ENCODE data around the gene FTO.

FTO gene

DNA sequence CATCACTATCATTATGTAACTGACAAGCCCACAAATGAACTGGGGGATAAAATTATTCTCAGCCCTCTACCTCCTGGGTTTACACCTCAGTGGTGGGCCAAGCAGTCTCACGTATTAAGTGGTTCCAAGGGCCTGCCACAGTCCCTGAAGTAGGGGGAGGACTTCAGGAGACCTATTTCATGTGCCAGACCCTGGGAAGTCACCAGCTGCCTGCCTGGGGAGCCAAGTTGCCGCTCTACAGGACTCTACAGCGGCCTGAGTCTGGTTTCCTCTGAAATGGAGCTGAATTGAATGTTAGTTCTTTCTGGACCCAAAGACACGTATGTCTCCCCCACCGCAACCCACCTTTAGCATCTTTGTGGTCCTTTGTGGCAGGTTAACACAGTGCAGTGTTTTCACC is 395.7 kb downstream of the FTO start:
- DNase-seq: no peak

DNA sequence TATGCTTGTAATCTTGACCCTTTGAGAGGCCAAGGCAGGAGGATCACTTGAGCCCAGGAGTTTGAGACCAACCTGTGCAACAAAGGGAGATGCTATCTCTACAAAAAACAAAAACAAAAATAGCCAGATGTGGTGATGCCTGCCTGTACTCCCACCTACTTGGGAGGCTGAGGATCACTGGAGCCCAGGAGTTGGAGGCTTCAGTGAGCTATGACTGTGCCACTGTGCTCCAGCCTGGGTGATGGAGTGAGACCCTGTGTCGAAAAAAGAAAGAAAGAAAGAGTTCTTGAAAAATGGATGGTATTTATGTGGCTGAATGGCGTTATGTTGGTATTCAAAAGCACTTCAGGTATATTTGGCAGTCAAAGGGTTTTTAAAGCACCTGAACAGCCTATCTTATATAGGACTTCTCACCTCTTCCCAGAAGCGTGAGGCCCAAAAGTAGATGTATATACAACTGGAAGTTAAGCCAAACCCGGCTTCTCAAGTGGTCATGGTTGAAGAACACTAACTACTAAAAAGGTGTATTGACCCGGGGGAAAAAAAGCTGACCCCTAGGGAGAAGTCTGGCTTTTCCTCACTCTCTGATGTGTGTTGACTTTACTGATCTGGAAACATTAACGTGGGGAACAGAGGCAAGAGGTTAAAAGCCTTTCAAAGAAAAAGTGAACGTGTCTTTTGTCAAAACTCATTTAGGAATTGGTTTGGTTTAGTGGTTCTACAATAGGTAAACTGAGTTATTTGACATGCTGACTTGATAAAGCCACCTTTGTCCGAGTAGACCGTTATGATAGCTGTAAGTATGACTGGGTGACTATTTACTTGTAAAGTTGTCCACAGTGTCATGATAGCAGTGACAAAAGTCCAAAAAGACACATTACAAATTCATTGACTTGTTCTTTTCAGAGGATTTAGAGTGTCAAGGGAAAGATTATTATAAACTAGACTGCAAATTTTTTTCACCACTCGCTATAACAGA is 399.2 kb downstream of the FTO start:
- no peak for DNase-seq

DNA sequence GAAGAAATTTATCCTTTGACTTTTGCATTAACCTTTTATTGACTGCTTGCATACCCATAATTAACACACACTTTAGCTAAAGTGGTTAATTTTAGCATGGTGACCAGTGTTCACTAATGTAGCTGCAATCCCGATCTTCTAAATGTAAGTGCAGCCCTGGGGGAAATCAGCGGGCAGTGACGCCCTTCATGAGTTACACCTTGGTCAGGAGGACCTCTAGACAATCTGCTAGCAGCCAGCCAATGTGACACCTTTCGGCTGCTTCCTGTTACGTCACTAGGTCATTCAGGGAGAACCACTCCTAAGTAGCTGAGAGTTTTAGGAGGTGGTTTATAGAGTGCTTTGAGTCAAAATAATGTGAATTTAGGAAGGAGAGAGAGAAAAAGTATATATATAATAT is 402.1 kb downstream of the FTO start:
- no peak for DNase-seq

DNA sequence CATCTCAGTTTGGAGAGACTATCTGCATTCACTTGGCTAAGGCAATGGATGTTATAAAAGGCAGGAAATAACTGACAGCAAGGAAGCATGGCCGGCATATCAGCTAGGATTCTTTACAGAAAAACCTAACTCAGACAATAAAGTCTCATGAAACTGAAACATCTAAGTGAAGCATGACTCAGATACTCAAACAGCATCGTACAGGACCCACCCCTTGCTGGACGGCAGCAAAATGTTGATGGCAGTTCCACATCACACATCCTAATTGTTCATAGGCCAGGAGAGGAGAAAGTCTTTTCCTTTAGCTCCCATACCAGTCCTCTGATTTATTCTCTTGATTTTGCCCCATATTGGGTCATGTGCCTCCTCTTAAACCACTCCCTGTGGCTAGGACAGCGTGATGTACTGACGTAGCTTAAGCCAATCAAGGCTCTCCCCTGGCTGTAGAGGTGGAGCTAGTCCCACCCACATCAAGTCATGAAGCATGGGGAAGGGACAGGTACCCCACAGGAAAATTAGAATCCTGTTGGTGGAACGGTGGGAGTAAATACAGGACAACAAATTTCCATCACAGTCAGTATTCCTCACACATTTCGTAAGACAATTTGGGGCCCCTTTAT is 403.7 kb downstream of the FTO start:
- DNase-seq: no peak

DNA sequence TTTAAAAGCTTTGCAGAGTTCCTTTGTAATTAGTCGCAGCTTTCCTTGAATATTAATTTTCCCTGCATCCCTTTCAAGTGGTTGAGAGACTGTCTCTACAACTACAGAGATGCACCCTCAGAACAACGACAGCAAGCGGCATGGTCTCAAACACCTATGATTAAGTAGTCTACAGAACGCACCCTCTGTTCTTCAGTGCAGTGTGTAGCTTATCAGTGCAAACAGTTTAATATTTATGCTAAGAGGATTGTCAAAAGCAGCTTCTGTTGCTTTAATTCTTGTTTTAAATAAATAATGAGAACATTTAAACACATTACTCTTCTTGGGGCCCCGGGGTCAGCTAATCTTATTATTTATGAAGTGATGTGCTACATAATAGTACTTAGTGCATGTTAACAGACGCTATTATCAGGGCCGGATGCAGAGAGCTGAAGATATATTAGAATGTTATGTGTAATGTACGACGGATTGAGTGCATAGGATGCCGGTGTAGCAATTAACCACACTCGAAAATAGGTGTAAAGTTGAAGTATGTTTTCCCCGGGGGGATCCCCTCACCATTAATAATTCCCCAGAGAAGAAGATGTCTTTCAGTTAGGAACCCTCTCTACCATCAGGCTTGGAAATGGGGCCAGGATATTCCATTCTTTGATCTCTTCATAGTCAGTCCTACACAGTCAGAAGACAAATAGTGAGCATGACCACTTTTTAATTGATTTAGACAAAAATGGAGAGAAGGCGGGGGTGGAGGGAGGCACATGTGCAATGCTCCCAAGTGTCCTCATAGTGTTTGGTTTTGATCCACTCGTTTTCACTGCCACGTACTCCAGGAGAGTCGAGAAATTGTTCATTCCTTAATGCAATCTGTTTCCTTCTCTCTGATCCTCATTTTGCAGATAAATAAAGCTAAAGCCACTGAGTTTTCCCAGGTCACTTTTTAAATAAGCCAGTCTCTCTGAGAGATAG is 406.3 kb downstream of the FTO start:
- DNase-seq: no peak

DNA sequence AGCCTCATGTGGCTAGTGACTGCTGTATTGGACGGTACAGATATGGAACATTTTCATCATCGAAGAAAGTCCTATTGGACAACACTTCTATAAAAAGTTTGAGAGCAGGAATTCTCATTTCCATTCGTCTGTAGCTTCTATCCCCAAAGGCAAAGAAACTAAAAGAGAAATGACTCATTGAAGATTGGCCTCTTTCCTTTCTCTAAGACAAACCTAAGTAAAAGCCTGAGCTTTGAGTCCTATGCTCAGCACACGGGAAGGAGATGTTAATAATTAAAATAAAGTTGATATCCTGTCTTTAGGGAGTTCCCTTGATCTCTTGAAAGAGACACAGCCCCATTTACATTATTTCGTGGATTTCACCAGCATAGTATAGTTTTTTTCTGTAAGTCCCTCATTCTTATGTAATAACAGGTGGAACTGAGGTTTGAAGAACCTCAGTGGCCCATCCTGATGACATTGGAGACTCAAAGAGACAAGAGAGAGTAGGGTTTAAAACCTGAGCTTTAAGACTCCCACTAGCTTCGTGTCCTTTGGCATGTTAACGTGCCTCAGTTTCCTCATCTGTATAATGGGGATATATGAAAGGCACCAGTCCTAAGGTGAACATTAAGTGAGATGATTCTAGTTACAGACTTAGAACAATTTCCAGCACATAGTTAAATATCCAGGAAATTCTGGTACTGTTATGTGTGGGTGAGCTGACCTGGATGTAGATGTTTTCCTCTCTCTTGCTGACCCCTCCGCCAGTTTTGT is 408.7 kb downstream of the FTO start:
- DNase-seq: no peak

DNA sequence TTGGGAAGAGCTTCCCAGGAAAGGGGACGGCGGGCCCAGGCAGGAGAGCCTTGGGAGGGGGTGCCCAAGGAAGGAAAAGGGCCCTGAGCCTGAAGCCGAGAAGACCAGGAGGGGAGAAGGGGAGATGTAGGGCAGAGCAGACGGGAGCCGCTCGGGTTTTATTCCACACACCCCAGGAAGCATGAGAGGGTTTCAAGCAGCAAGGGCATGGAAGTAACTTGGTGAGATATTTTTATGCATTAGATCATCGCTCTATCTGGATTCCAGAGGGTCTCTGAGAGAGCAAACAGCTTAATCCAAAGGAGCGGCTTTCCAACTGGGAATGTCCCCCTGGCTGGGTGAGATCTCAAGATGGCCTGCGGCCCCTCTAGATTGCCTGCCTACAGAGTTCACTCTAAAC is 411.6 kb downstream of the FTO start:
- no peak for DNase-seq

DNA sequence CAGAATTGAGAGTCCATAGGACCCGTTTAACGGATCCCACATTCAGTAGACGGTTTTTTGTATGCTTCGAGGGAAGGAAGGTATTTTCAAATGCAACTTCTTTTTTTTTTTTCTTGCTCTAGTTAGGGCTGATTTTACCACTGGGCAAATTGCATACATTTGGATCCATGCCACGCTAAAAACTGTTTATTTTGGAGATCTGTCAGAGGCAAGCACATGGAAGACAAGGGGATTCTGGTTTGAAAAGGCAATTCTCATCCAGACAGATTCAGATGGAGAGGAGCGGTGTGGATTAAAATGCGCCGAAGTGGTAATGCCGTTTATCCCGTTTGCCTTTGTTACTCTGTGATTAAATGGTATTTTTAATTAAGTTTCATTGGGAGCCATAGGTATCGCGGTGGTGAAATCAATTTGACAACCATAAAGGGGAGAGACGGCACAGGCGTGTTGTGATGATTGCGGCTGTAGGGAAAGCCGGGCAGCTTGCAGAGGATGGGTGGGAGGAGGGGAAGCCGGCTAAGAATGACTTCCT is 412.2 kb downstream of the FTO start:
- no peak for DNase-seq

DNA sequence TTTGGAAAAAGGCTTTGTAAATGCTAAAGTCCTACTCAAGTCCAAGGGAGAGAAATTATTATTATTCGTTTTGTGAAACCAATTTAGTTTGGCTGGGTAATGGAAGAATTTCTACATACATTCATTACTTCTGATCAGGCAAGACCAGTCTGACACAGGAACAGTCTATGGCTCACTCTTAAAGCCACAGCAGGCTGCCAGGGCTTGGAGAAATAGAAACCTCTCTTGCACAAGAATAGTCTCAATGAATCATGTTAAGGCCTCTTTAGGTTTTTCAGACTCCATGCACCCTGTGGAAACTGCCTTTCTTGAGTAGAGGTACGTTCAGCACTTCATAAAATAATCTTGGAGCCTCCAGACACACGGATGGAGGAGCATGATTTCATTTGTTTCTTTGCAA is 414.9 kb downstream of the FTO start:
- no peak for DNase-seq

DNA sequence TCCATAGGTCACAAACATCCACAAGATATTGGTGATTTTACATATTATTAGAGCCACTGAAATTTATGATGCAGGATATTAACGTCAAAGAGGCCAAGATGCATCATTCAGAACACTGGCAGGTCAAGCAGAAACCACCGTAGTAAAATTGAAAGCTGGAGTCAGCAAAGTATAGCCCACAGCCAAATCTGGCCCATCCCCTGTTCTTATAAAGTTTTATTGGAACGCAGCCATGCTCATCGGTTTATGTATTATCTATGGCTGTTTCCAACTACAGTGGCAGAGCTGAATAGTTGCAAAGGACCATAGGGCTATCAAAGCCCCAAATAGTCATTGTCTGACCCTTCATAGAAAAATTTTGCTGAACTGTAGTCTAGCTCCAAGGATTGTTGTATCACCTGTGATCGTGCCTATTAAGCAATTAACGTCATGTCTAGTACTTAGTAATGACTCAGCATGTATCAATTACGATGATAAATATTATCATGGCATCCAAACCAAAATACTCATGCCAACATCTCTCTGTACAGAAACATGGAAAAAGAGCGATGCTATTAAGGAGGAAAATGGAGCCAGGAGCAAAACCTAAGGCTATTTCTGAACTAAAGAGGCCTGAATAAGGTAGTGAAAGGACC is 417.0 kb downstream of the FTO start:
- DNase-seq: no peak

DNA sequence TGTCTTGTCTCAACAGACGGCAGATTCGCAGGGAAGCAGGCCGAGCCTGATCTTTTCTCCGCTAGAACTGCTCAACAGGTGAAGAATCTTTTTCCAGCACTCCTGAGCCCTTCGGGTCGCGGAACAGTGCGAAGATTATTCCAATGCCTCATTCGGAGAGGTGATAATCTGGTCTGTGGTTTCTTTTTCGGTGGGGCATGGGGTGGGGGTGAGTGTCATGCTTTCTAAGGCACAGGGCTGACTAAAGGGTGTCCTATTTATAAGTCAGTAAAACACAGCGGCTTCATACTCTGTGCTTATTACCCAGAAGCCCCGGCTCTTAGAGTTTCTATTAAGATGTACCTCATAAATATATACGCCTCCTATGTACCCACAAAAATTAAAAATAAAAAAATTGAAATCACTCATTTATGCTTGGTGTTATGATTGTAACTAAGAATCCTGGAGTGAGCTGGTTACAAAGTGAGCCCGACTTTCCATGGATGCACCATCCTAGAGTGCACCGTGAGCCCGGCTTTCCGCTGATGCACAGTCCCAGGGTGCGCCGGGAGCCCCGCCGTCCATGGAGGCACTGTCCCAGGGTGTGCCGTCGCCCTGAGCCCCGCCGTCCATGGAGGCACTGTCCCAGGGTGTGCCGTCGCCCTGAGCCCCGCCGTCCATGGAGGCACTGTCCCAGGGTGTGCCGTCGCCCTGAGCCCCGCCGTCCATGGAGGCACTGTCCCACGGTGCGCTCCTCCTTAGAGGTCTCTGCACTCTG is 417.8 kb downstream of the FTO start:
- DNase-seq: no peak

DNA sequence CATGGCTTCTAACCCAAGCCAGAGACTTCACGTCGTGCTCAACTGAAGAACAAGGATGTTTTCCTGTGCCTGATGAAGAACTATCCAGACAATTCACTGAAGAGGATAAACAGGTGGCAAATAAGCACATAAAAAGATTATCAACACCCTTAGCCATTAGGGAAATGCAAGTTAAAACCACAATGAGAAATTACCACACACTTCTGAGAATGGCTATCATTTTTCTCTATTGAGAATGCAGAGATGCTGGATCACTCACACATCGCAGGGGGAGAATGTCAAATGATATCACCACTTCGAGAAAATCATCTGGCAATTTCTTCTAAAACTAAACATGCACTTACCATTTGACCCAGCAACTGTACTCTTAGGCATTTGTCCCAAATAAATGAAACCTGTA is 419.8 kb downstream of the FTO start:
- DNase-seq: no peak

DNA sequence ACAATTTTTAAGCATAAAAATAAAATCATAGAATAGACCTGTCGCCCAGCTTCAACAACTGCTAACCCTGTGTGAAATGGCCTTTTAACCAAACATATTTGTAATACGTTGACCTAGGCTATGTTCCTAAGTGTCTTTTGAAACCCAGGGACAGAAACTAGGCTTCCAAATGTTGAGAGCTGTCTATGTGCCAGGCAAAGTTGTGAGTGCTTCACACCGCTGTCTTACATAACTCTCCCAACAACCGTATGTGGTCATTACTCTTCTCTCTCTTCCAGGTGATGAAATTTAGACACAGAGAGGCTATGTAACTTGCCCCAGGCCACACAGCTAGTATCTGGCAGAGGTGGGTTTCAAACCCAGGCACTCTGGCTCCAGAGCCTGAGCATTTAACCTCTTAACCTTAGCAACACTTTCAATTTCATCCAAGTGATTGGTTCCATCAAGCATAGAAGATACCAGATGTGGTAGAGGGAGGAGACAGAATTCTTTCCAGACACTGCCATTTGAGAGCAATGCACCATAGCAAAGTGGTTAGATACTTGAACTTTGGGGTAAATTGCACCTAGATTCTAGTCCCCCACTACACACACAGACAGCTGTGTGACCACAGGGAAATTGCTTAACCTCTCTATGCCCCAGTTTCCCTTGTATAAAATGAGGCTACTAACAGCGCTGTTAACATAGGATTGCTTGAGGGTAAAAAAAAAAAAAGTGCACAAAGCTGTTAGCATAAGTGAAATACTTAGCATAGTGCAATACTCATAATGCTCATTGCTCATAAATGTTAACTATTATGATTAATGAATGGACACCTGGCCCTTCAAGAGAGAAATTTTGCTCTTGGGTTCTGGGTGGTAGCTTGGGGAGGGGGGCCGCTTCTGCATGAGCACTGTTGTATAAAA is 422.0 kb downstream of the FTO start:
- DNase-seq: peak in 1 of 3 donors; percentile 1

DNA sequence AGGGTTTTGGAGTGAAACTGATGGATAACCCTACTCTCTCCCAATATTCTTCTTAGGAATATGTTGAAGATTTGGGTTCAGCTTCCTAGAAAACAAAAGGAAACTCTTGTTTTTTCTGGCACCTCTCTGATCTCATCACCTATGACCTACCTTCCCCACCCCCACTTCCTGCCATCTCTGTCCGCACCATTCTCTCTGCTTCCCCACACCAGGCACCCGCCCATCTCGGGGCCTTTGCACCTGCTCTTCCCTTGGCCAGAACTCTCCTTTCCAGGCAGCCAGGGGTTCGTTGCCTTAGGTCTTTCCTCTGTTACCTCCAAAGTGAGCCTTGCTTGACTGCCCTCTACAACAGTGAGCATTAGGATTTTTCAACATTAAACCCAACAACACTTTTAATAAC is 423.0 kb downstream of the FTO start:
- peak in 1 of 3 donors; percentile 17 for DNase-seq

DNA sequence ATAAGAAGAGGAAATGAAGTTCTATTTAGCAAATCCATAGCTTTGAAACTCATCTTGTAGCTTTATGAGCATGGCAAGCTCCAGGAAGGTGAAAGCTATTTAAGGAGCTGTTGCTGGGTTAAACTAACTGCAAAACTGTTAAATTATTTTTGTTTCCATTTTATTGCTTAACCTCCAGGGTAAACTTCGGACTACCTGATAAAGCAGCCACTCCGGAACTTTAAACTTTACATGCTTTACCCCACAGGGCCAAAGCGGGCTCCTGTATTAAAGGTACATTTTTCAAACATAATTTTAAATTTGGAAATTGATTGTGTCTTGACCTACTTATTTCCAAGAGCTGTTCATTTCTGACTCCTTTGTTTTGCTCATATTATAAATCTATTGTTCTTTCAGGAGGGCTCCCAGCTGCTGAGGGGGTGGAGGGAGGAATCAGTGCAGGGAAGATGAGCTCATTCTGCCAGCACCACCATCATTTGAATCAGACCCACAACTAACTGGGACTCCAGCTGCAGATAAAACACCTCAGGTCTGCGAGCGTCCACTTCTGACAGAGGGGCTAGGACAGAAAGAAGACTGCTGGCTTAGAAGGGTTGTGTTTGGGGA is 424.8 kb downstream of the FTO start:
- DNase-seq: no peak

DNA sequence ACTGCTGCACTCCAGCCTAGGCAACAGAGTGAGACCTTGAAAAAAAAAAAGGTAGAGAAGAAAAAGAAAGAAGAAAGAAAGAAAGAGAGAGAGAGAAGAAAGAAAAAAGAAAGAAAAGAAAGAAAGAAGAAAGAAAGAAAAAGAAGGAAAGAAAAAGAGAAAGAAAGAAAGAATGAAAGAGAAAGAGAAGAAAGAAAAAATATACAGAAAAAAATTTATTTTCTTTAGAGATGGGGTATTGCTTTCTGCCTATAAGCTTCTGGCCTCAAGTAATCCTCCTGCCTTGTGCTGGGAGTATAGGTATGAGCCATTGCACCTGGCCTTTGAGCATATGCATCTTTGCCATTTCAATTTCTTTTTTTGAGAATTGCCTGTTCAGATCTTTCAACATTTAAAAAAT is 425.9 kb downstream of the FTO start:
- DNase-seq: no peak

DNA sequence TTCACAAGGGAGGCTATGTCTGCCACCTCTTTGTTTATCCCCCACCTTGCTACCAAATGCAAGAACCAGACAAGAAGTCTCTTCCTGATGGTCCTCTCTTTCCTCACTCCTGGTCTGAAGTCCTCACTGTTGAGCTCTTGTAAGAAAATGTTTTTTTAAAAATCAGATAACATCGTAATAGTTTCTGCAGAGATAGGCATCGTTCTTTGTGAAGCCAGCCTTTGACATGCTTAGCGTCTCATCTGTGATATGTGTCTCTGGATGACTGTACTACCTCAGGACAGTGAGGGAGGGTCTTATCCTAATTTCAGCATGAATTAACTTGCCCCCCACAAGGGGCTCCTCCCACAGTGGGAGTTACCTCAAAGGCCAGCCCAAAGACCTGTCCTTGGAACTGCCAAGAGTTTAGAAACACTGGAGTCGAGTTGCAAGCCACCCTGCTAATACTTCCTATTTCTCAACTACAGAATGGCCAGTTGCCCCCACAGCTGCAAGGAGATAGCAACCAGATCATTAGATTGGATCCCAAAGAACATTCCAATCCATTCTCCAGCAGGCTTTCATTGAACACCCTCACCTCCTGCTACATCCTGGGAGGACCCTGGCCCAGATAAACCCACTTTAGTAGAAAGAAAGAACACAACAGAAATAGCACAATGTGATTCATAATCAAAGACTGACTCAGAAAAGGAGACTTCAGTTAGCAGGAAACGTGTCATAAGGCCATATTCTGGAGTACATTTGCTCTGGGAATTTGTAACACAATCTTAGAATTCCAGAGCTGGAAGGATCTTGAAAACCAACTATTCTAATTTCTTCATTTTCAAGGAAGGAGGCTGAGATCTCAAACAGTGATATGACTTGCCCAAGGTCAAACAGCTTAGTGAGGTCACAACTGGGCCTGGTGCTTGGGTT is 431.7 kb downstream of the FTO start:
- DNase-seq: peak in 1 of 3 donors; percentile 18

DNA sequence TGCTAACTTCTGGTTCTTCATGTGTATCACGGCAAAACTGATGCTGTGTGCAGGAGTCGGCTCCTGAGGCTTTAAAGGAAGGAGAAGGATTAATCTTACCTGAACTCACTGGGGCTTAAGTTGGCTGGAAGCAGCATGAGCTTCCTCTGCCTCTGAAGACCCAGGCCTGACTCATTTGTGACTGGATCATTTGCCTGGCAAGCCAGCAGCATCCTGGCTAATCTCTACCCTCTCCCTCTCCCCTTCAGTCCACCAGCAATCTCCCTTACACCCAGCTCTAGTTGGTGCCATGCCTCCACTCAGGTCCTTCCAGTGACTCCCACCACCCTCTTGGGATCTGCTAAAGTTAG is 432.3 kb downstream of the FTO start:
- peak in 1 of 3 donors; percentile 1 for DNase-seq

Data from suppressor macrophage treated with lipopolysaccharide for 1 hour (primary cell).